ENCODE results near the gene RFLNA.

The RFLNA gene

DNA sequence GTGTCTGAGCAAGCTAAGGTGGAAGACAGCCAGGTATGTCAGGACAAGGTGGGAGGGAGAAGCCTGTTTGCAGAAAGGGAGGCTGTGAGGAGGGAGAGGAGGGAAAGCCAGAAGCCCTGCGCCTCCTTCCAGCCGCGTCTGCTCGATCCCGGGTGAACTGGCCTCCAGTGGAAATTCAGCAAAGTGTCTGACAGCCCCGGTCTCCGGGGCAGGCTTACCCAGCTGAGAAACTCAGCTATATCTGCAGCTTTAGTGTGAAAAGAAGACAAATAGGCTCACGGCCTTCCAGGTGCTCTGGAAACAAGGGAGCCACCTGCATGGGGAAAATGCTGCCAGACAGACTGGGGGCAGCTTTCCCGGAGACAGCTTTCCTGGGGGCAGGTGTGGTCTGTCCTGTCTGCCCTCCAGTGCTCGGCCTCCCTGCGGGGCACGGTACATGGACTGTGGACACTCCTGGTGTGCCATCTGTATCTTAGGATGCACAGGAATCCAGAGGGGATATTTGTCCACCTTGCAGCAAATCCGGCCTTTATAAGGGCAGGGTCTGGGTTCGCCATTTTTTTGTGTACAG is 6.3 kb downstream of the RFLNA start:
- Histone ChIP-seq H3K4me3 (ENCODE audit: low read length) (no peak overlapping the region), H3K9me3 (replicated peaks; ENCODE audit: insufficient read depth, low read length) (no peaks in the 10 kb centered on the region), H3K79me2 (ENCODE audit: low read length) (no peaks in the 10 kb centered on the region), H3K9ac (ENCODE audit: low read length) (no peak overlapping the region), H3K27me3 (replicated peaks; ENCODE audit: insufficient read depth, low read length) (0 out of 2 replicates have a peak, but pooled peaks cover 7% of the 10 kb centered on the region), H3K4me2 (ENCODE audit: low read depth, low read length) (no peak overlapping the region), H3K36me3 (replicated peaks; ENCODE audit: insufficient read depth, low read length) (no peaks in the 10 kb centered on the region), H3K4me1 (ENCODE audit: low read length) (no peaks in the 10 kb centered on the region), H3K9me2 (replicated peaks; ENCODE audit: insufficient read depth, low read length) (no peaks in the 10 kb centered on the region), H3F3A (ENCODE audit: insufficient read depth, low read length) (no peaks in the 10 kb centered on the region), H2AFZ (ENCODE audit: low read length) (no peak overlapping the region), H4K20me1 (ENCODE audit: insufficient read depth, low read length) (no peaks in the 10 kb centered on the region), H3K27ac (ENCODE audit: low read length) (no peak overlapping the region)
- no peak for TF ChIP-seq EZH2 (optimal IDR thresholded peaks at IDR 0.05; ENCODE audit: low read depth, low read length)
- no peak for TF ChIP-seq EZH2phosphoT487 (IDR thresholded peaks at IDR 0.05; ENCODE audit: low read length)
- DNase-seq = no peak

DNA sequence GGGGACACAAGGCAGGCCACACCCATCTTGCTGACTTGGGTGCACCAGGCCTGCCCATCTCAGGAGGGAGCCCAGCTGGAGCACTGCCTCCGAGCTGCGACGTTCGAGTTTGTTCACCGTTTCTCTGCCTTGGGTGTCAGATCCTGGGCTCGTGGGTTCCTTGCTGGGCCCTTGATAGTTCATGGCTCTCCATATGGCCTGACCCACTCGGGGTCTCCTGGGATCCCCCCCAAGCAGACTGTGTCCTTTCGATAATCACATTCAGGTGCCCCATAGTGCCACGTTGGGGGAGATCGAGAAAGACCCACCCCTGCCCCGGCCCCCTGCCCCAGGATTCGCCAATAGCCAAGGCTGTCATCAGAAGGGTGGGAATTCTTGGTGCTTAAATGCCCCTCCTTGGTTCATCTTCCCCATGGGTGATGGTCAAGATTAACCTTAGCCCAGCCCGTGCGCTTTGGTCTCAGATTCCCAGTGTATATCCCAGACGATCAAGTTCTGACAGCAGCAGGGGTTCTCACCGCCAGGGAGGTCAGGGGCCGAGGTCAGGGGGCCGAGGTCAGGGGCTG is 7.4 kb downstream of the RFLNA start:
- H3F3A ChIP-seq (ENCODE audit: insufficient read depth, low read length) = no peaks in the 10 kb centered on the region
- no peak overlapping the region for H3K4me3 ChIP-seq (ENCODE audit: low read length)
- no peak overlapping the region for H3K27ac ChIP-seq (ENCODE audit: low read length)
- no peaks in the 10 kb centered on the region for H4K20me1 ChIP-seq (ENCODE audit: insufficient read depth, low read length)
- H3K9me3 ChIP-seq (replicated peaks; ENCODE audit: insufficient read depth, low read length) = no peaks in the 10 kb centered on the region
- no peaks in the 10 kb centered on the region for H3K27me3 ChIP-seq (replicated peaks; ENCODE audit: insufficient read depth, low read length)
- H2AFZ ChIP-seq (ENCODE audit: low read length) = no peak overlapping the region
- H3K79me2 ChIP-seq (ENCODE audit: low read length) = no peaks in the 10 kb centered on the region
- H3K9me2 ChIP-seq (replicated peaks; ENCODE audit: insufficient read depth, low read length) = no peaks in the 10 kb centered on the region
- no peak overlapping the region for H3K4me2 ChIP-seq (ENCODE audit: low read depth, low read length)
- H3K4me1 ChIP-seq (ENCODE audit: low read length) = no peaks in the 10 kb centered on the region
- H3K36me3 ChIP-seq (replicated peaks; ENCODE audit: insufficient read depth, low read length) = no peaks in the 10 kb centered on the region
- DNase-seq = no peak
- TF ChIP-seq EZH2phosphoT487 (IDR thresholded peaks at IDR 0.05; ENCODE audit: low read length) (no peak), CTCF (IDR thresholded peaks at IDR 0.05; ENCODE audit: low read length) (no peak), EZH2 (optimal IDR thresholded peaks at IDR 0.05; ENCODE audit: low read depth, low read length) (no peak)
- no peak overlapping the region for H3K9ac ChIP-seq (ENCODE audit: low read length)

DNA sequence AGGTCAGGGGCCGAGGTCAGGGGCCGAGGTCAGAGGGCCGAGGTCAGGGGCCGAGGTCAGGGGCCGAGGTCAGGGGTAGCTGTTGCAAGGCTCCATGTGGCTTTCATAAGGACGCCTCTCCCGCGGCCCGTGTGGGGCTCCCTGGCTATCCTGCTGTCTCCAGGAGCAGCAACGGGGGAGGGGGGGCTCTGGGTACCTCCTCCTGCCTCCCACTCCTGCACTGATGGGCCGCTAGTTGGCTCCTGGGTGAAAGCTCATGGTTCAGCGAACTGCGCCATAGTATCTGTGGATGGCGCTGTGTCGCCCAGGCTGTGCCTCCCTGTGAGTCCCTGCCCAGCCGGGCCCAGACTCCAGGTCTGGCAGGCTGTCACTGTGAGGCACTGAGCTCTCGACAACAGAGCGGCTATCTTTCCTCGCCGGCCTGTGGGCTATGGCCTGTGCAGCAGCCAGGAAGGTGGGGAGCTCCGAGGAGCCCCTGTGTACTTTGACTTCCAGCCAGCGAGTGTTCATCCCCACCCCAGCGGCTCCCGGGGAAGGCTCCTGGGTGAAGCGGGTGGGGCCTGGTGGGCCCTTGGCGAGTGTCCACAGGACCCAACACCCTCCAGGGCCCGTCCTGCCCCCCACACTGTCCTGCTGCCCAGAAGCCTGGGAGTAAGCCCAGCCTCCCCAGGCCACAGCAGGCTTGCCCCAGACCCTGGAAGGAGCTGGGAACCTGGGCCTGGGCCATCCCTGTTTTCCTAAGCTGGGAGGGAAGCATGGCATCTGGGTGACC is 8.1 kb downstream of the RFLNA start:
- Histone ChIP-seq H2AFZ (ENCODE audit: low read length) (no peak overlapping the region), H3K4me2 (ENCODE audit: low read depth, low read length) (no peak overlapping the region), H3K9me3 (replicated peaks; ENCODE audit: insufficient read depth, low read length) (no peaks in the 10 kb centered on the region), H3K4me1 (ENCODE audit: low read length) (no peaks in the 10 kb centered on the region), H3K9me2 (replicated peaks; ENCODE audit: insufficient read depth, low read length) (no peaks in the 10 kb centered on the region), H3K9ac (ENCODE audit: low read length) (no peak overlapping the region), H4K20me1 (ENCODE audit: insufficient read depth, low read length) (no peaks in the 10 kb centered on the region), H3K27me3 (replicated peaks; ENCODE audit: insufficient read depth, low read length) (no peaks in the 10 kb centered on the region), H3K36me3 (replicated peaks; ENCODE audit: insufficient read depth, low read length) (no peaks in the 10 kb centered on the region), H3K27ac (ENCODE audit: low read length) (no peak overlapping the region), H3K79me2 (ENCODE audit: low read length) (no peaks in the 10 kb centered on the region), H3K4me3 (ENCODE audit: low read length) (no peak overlapping the region), H3F3A (ENCODE audit: insufficient read depth, low read length) (no peaks in the 10 kb centered on the region)
- no peak for DNase-seq
- no peak for TF ChIP-seq CTCF (IDR thresholded peaks at IDR 0.05; ENCODE audit: low read length)
- TF ChIP-seq EZH2 (optimal IDR thresholded peaks at IDR 0.05; ENCODE audit: low read depth, low read length) = no peak
- TF ChIP-seq EZH2phosphoT487 (IDR thresholded peaks at IDR 0.05; ENCODE audit: low read length) = no peak
